Hematopoietic multipotent progenitor cell treated with erythropoietin and hydrocortisone succinate and interleukin-3 and kit ligand, for 15 days (in vitro differentiated cells): Measurements from ENCODE around the gene CLIP4.
"Not testable (repeated sequence)": the region's sequence is repeated elsewhere in the genome, so short reads cannot be mapped to it uniquely, and the experiment has no call there.

Source experiments
- DNase-seq: peaks from one replicate; pipeline ENCODE4 v3.0.0-alpha.2; 2015; ENCODE audit warnings: low spot score

The CLIP4 gene

GRCh38 chr2:29100564-29100963 lies 14.7 kb upstream of the CLIP4 start:
- DNase-seq = no peak

- no peak for DNase-seq
Measured at GRCh38 chr2:29104688-29105087, 10.5 kb upstream of the CLIP4 start.

GRCh38 chr2:29105375-29105774 lies 9.8 kb upstream of the CLIP4 start:
- no peak for DNase-seq

GRCh38 chr2:29106256-29106655 lies 9.0 kb upstream of the CLIP4 start:
- DNase-seq = no peak

- DNase-seq = no peak
Measured at GRCh38 chr2:29106980-29107388, 8.2 kb upstream of the CLIP4 start.

- not testable (repeated sequence) for DNase-seq
Measured at GRCh38 chr2:29107547-29107946, 7.7 kb upstream of the CLIP4 start.

GRCh38 chr2:29108225-29108624 lies 7.0 kb upstream of the CLIP4 start:
- no peak for DNase-seq

GRCh38 chr2:29109246-29109645 lies 6.0 kb upstream of the CLIP4 start:
- no peak for DNase-seq

GRCh38 chr2:29110916-29111535 lies 4.2 kb upstream of the CLIP4 start:
- no peak for DNase-seq

GRCh38 chr2:29112379-29112778 lies 2.8 kb upstream of the CLIP4 start:
- no peak for DNase-seq

GRCh38 chr2:29113027-29113686 lies 2.1 kb upstream of the CLIP4 start:
- DNase-seq = no peak

GRCh38 chr2:29113891-29114321 lies 1.3 kb upstream of the CLIP4 start:
- DNase-seq = peak; percentile 84

- DNase-seq = no peak
Measured at GRCh38 chr2:29114586-29114945, 649 bp upstream of the CLIP4 start.

GRCh38 chr2:29115797-29116781 lies 874 bp downstream of the CLIP4 start:
- peak; percentile 66 for DNase-seq

- no peak for DNase-seq
Measured at GRCh38 chr2:29117636-29118303, 2.6 kb downstream of the CLIP4 start.

- DNase-seq = no peak
Measured at GRCh38 chr2:29119211-29119610, 4.0 kb downstream of the CLIP4 start.

- DNase-seq = no peak
Measured at GRCh38 chr2:29120846-29121245, 5.6 kb downstream of the CLIP4 start.

GRCh38 chr2:29123617-29124349 lies 8.6 kb downstream of the CLIP4 start:
- DNase-seq = no peak

- no peak for DNase-seq
Measured at GRCh38 chr2:29124504-29124903, 9.3 kb downstream of the CLIP4 start.

- no peak for DNase-seq
Measured at GRCh38 chr2:29129586-29130281, 14.5 kb downstream of the CLIP4 start.

- peak; percentile 74 for DNase-seq
Measured at GRCh38 chr2:29130295-29130694, 15.1 kb downstream of the CLIP4 start.
